Tibial nerve (tissue), 4 donors: ENCODE measurements around the gene STON1.

Source experiments
- EP300 ChIP-seq, 2 donors: sonication (generic); formaldehyde crosslinking; IDR thresholded peaks; one replicate each; pipeline ENCODE4 v1.6.1; 2017; ENCODE audit warnings: antibody characterized with exemption in 2 of 2, mild to moderate bottlenecking in 1 of 2
- POLR2A ChIP-seq, 2 donors: fragments of 450-650 bp; IDR thresholded peaks; one replicate each; pipeline ENCODE4 v1.6.1; 2017; ENCODE audit warnings: antibody characterized with exemption in 2 of 2, mild to moderate bottlenecking in 2 of 2, moderate library complexity in 2 of 2
- TF ChIP-seq, protein P1 (sequence below), 5 experiments: fragments of 200-600 bp in 3 of 5; fragments of 450-650 bp in 2 of 5; sonication (generic) in 3 of 5; IDR thresholded peaks; one replicate each; pipeline ENCODE4 v1.5.1; 2016 to 2019; ENCODE audit warnings: antibody characterized with exemption in 5 of 5, mild to moderate bottlenecking in 3 of 5, moderate library complexity in 2 of 5

DNA sequence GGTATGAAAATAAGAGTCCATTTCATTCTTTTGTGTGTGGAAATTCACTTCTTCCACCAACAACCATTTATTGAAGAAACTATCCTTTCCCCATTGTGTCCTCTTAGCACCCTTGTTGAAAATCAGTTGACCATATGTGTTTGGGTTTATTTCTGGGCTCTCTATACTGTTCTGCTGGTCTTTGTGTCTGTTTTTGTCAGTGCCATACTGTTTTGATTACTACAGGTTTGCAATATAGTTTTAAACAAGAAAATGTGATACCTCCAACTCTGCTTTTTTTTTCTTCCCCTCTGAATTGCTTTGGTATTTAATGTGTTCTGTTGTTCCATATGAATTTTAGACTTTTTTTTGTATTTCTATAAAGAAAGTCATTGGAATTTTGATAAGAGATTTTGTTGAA, 96.1 kb downstream of the STON1 start:
- TF ChIP-seq, protein P1, sequence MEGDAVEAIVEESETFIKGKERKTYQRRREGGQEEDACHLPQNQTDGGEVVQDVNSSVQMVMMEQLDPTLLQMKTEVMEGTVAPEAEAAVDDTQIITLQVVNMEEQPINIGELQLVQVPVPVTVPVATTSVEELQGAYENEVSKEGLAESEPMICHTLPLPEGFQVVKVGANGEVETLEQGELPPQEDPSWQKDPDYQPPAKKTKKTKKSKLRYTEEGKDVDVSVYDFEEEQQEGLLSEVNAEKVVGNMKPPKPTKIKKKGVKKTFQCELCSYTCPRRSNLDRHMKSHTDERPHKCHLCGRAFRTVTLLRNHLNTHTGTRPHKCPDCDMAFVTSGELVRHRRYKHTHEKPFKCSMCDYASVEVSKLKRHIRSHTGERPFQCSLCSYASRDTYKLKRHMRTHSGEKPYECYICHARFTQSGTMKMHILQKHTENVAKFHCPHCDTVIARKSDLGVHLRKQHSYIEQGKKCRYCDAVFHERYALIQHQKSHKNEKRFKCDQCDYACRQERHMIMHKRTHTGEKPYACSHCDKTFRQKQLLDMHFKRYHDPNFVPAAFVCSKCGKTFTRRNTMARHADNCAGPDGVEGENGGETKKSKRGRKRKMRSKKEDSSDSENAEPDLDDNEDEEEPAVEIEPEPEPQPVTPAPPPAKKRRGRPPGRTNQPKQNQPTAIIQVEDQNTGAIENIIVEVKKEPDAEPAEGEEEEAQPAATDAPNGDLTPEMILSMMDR (IDR thresholded peaks at IDR 0.05): no peak
- TF ChIP-seq EP300 (IDR thresholded peaks at IDR 0.05): no peak
- no peak for TF ChIP-seq POLR2A (IDR thresholded peaks at IDR 0.05)
